Liver (tissue), 3 donors: ENCODE measurements around the gene LCMT1.
"Not testable (repeated sequence)": the region's sequence is repeated elsewhere in the genome, so short reads cannot be mapped to it uniquely, and the experiment has no call there.

ENCODE experiments used
- ATF3 ChIP-seq: IDR thresholded peaks from 2 replicates; pipeline ENCODE4 v1.6.1; 2016; ENCODE audit warnings: antibody characterized with exemption
- CTCF ChIP-seq: fragments of 150-350 bp; IDR thresholded peaks from 2 replicates; pipeline ENCODE4 v1.5.1; 2017; ENCODE audit warnings: improper control_type of control experiment, low read depth, low read length; ENCODE audit not compliant: missing input control
- FOXA1 ChIP-seq: IDR thresholded peaks from 2 replicates; pipeline ENCODE4 v1.6.1; 2016; ENCODE audit warnings: antibody characterized with exemption
- GABPA ChIP-seq, 2 donors: IDR thresholded peaks in 1 of 2; conservative IDR thresholded peaks in 1 of 2; 2 replicates each; pipeline ENCODE4 v1.6.1; 2016; ENCODE audit warnings: antibody characterized with exemption in 2 of 2, mild to moderate bottlenecking in 1 of 2, moderate library complexity in 1 of 2
- HNF4A ChIP-seq, 2 donors: conservative IDR thresholded peaks; 2 replicates each; pipeline ENCODE4 v1.6.1; 2016; ENCODE audit warnings: antibody characterized with exemption in 2 of 2, mild to moderate bottlenecking in 2 of 2
- MAX ChIP-seq: IDR thresholded peaks from 2 replicates; pipeline ENCODE4 v1.6.1; 2016; ENCODE audit warnings: antibody characterized with exemption
- NR2F2 ChIP-seq: IDR thresholded peaks from 2 replicates; pipeline ENCODE4 v1.6.1; 2016; ENCODE audit warnings: antibody characterized with exemption
- RAD21 ChIP-seq, 2 donors: IDR thresholded peaks; 2 replicates each; pipeline ENCODE4 v1.6.1; 2016; ENCODE audit warnings: antibody characterized with exemption in 2 of 2, mild to moderate bottlenecking in 2 of 2
- REST ChIP-seq: IDR thresholded peaks from 2 replicates; pipeline ENCODE4 v1.6.1; 2016; ENCODE audit warnings: antibody characterized with exemption, mild to moderate bottlenecking
- RXRA ChIP-seq, 2 donors: IDR thresholded peaks; 2 replicates each; pipeline ENCODE4 v1.6.1; 2017 to 2018; ENCODE audit warnings: antibody characterized with exemption in 2 of 2, mild to moderate bottlenecking in 1 of 2
- SP1 ChIP-seq: IDR thresholded peaks from 2 replicates; pipeline ENCODE4 v1.6.1; 2018; ENCODE audit warnings: antibody characterized with exemption, mild to moderate bottlenecking
- TAF1 ChIP-seq: conservative IDR thresholded peaks from 2 replicates; pipeline ENCODE4 v1.6.1; 2016; ENCODE audit warnings: antibody characterized with exemption, mild to moderate bottlenecking
- YY1 ChIP-seq: IDR thresholded peaks from 2 replicates; pipeline ENCODE4 v1.6.1; 2016; ENCODE audit warnings: antibody characterized with exemption, mild to moderate bottlenecking
- donor health status: healthy.
- donor health status: healthy.

- not testable (repeated sequence) for TF ChIP-seq CTCF; RXRA (IDR thresholded peaks at IDR 0.05); GABPA (IDR thresholded peaks at IDR 0.05 in 1 of 2, conservative IDR thresholded peaks at IDR 0.05 in 1 of 2); ATF3; YY1; FOXA1; MAX; TAF1; NR2F2; REST; RAD21 (IDR thresholded peaks at IDR 0.05); SP1; HNF4A (conservative IDR thresholded peaks at IDR 0.05)
These were observed 56.4 kb downstream of the LCMT1 start for GRCh38 chr16:25167920-25168319.
